GM18867 (cell line): ENCODE measurements around the gene C11orf58.
A peak's percentile ranks its signal among the peaks of the same experiment; 100 is the strongest.

Source experiments
- ATAC-seq: cut with Tn5 transposase; IDR thresholded peaks from one replicate; pipeline ENCODE4 v1.9.1; 2021; ENCODE audit warnings: mild to moderate bottlenecking, moderate library complexity; ENCODE audit not compliant: unreplicated experiment

Gene C11orf58

GRCh38 chr11:16784097-16784496 lies 45.6 kb downstream of the C11orf58 start:
- no peak for ATAC-seq

GRCh38 chr11:16784666-16785065 lies 46.2 kb downstream of the C11orf58 start:
- ATAC-seq: no peak

- ATAC-seq: peak; percentile 87
Observed at GRCh38 chr11:16785520-16786128, 47.2 kb downstream of the C11orf58 start.

GRCh38 chr11:16786131-16786530 lies 47.7 kb downstream of the C11orf58 start:
- ATAC-seq: no peak

GRCh38 chr11:16787035-16787742 lies 48.7 kb downstream of the C11orf58 start:
- no peak for ATAC-seq

GRCh38 chr11:16788141-16789062 lies 50.0 kb downstream of the C11orf58 start:
- ATAC-seq: peak; percentile 68

- ATAC-seq: no peak
Observed at GRCh38 chr11:16789063-16789420, 50.6 kb downstream of the C11orf58 start.

- ATAC-seq: no peak
Observed at GRCh38 chr11:16789560-16790485, 51.4 kb downstream of the C11orf58 start.

- ATAC-seq: no peak
Observed at GRCh38 chr11:16790486-16791190, 52.2 kb downstream of the C11orf58 start.

GRCh38 chr11:16791191-16791961 lies 52.9 kb downstream of the C11orf58 start:
- no peak for ATAC-seq

- no peak for ATAC-seq
Observed at GRCh38 chr11:16792426-16792825, 54.0 kb downstream of the C11orf58 start.

- no peak for ATAC-seq
Observed at GRCh38 chr11:16793009-16793408, 54.6 kb downstream of the C11orf58 start.

GRCh38 chr11:16793511-16793910 lies 55.1 kb downstream of the C11orf58 start:
- no peak for ATAC-seq

GRCh38 chr11:16794047-16794818 lies 55.8 kb downstream of the C11orf58 start:
- no peak for ATAC-seq

- ATAC-seq: no peak
Observed at GRCh38 chr11:16795146-16795545, 56.7 kb downstream of the C11orf58 start.

GRCh38 chr11:16796311-16796710 lies 57.9 kb downstream of the C11orf58 start:
- no peak for ATAC-seq

- ATAC-seq: no peak
Observed at GRCh38 chr11:16797776-16798175, 59.3 kb downstream of the C11orf58 start.

- ATAC-seq: no peak
Observed at GRCh38 chr11:16799221-16799620, 60.8 kb downstream of the C11orf58 start.
